ENCODE measurements around the gene CLIP2. TPM values are rescaled to one million over a fixed set of nuclear protein-coding genes. Genes with fewer than 3 reads are reported as not detected.

CLIP2 gene
- polyA plus RNA-seq, 3 donors = 24.0 to 31.2 (median 29.8) TPM

GRCh38 chr7:74266191-74266963, 22.8 kb upstream of the CLIP2 start:
- no peak for DNase-seq

GRCh38 chr7:74267756-74268565, 21.2 kb upstream of the CLIP2 start:
- DNase-seq = no peak

- peak; percentile 91 for DNase-seq
These were observed 19.4 kb upstream of the CLIP2 start for GRCh38 chr7:74269757-74270277.

GRCh38 chr7:74271742-74272141, 17.5 kb upstream of the CLIP2 start:
- DNase-seq = no peak

GRCh38 chr7:74272305-74273038, 16.7 kb upstream of the CLIP2 start:
- peak; percentile 84 for DNase-seq

- DNase-seq = no peak
These were observed 13.8 kb upstream of the CLIP2 start for GRCh38 chr7:74275401-74275881.

- no peak for DNase-seq
These were observed 11.6 kb upstream of the CLIP2 start for GRCh38 chr7:74277636-74278035.

- DNase-seq = no peak
These were observed 8.2 kb upstream of the CLIP2 start for GRCh38 chr7:74280985-74281384.

- no peak for DNase-seq
These were observed 6.3 kb upstream of the CLIP2 start for GRCh38 chr7:74282748-74283459.

GRCh38 chr7:74283858-74284447, 5.3 kb upstream of the CLIP2 start:
- no peak for DNase-seq

- DNase-seq = no peak
These were observed 4.4 kb upstream of the CLIP2 start for GRCh38 chr7:74284781-74285259.

GRCh38 chr7:74286131-74286530, 3.1 kb upstream of the CLIP2 start:
- DNase-seq = no peak

GRCh38 chr7:74287303-74288033, 1.7 kb upstream of the CLIP2 start:
- DNase-seq = no peak

- no peak for DNase-seq
These were observed 949 bp upstream of the CLIP2 start for GRCh38 chr7:74288034-74288881.

- DNase-seq = no peak
These were observed 699 bp downstream of the CLIP2 start for GRCh38 chr7:74289659-74290552.

- no peak for DNase-seq
These were observed 1.3 kb downstream of the CLIP2 start for GRCh38 chr7:74290553-74290950.

- DNase-seq = no peak
These were observed 1.8 kb downstream of the CLIP2 start for GRCh38 chr7:74290981-74291441.

GRCh38 chr7:74291535-74291934, 2.3 kb downstream of the CLIP2 start:
- DNase-seq = no peak
